Lower lobe of right lung (tissue), 2 donors: ENCODE data around the gene ACLY. TPM values are rescaled to one million over a fixed set of nuclear protein-coding genes. Genes with fewer than 3 reads are reported as not detected.
A peak's percentile ranks its signal among the peaks of the same experiment; 100 is the strongest.

Experiments used
- ATAC-seq, 2 donors: fragments of 200-7000 bp; cut with Tn5 transposase; one replicate each; pipeline ENCODE4 v1.9.1; 2020 to 2022; ENCODE audit warnings: mild to moderate bottlenecking in 2 of 2, moderate library complexity in 2 of 2
- DNase-seq: peaks from one replicate; pipeline ENCODE4 v3.0.0-alpha.2; 2020
- H3K27ac ChIP-seq: fragments of 200-600 bp; one replicate; pipeline ENCODE4 v1.8.0; 2022
- H3K27me3 ChIP-seq: fragments of 200-600 bp; one replicate; pipeline ENCODE4 v1.8.0; 2022; ENCODE audit warnings: low read depth
- H3K36me3 ChIP-seq: fragments of 200-600 bp; one replicate; pipeline ENCODE4 v1.8.0; 2022; ENCODE audit warnings: mild to moderate bottlenecking
- H3K4me1 ChIP-seq: fragments of 200-600 bp; one replicate; pipeline ENCODE4 v1.8.0; 2022
- H3K4me3 ChIP-seq: fragments of 200-600 bp; one replicate; pipeline ENCODE4 v1.8.0; 2022; ENCODE audit warnings: mild to moderate bottlenecking
- H3K9me3 ChIP-seq: fragments of 200-600 bp; one replicate; pipeline ENCODE4 v1.8.0; 2022
- intact Hi-C: fragments of 100-400 bp; cut with DNase I; formaldehyde crosslinking; loops from one replicate; pipeline ENCODE4 v1.11.0; 2022
- total RNA-seq: library from RNA; stranded (reverse); fragmentation: NEBNext Ultra II Directional; extraction: Animal tissue kit (Norgen Biotek cat#: 25700); gene quantifications from one replicate; pipeline ENCODE4 v1.2.1, GENCODE V29; 2021
- TF ChIP-seq, protein P1 (sequence below): fragments of 200-600 bp; IDR thresholded peaks from one replicate; pipeline ENCODE4 v1.8.0; 2022; ENCODE audit warnings: antibody characterized with exemption, mild to moderate bottlenecking
- donor health status: DM: no; HTN: yes; CAD: no; lungs with severe emphysema.

The ACLY gene
- total RNA-seq, 1 donor from 2014 or later: 105 TPM

DNA sequence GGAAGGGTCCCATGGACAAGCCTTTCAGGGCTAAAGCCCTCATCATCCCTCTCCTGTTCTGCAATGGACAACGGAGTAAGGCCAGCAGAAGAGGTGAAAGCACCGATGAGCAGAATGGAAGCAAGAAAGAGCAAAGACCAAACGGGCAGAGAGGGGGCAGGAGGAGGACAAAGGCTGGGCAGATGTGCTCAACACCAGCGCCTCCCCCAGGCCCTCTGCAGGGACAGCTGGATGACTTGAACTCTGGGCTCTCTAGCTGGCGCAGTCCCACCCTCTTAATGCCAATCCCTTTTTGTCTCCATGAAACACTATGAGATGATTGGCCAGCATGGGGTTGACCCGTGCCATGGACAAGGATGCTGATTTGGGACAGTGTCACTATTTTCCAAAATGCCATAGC lies 22.0 kb downstream of the ACLY start:
- ATAC-seq (no peak), DNase-seq (no peak)
- Histone ChIP-seq H3K4me1 (no peaks in the 10 kb centered on the region), H3K9me3 (no peaks in the 10 kb centered on the region), H3K36me3 (peaks cover 97% of the 10 kb centered on the region), H3K27ac (no peak overlapping the region), H3K27me3 (no peaks in the 10 kb centered on the region), H3K4me3 (no peak overlapping the region)
- intact Hi-C loops: no loop called here
- TF ChIP-seq, protein P1, sequence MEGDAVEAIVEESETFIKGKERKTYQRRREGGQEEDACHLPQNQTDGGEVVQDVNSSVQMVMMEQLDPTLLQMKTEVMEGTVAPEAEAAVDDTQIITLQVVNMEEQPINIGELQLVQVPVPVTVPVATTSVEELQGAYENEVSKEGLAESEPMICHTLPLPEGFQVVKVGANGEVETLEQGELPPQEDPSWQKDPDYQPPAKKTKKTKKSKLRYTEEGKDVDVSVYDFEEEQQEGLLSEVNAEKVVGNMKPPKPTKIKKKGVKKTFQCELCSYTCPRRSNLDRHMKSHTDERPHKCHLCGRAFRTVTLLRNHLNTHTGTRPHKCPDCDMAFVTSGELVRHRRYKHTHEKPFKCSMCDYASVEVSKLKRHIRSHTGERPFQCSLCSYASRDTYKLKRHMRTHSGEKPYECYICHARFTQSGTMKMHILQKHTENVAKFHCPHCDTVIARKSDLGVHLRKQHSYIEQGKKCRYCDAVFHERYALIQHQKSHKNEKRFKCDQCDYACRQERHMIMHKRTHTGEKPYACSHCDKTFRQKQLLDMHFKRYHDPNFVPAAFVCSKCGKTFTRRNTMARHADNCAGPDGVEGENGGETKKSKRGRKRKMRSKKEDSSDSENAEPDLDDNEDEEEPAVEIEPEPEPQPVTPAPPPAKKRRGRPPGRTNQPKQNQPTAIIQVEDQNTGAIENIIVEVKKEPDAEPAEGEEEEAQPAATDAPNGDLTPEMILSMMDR: no peak

DNA sequence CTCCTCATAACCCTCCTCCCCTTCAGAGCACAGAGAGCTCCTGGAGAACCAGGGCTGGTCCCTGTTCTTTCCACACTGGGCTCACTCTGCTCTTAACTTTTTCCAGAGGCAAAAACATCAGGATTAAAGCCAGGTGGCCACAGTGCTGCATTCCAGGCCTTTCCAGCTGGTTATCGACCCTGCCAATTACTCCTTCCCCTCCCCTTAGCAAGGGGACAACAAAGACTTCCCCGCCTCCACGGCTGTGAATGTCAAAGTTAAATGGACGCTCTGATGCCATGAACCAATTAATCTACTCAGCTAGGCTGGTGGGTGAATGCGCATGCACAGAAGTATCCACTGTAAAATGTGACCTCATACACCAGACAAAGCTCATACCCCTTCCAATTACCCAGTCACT lies 23.1 kb downstream of the ACLY start:
- peaks cover 97% of the 10 kb centered on the region for H3K36me3 ChIP-seq

DNA sequence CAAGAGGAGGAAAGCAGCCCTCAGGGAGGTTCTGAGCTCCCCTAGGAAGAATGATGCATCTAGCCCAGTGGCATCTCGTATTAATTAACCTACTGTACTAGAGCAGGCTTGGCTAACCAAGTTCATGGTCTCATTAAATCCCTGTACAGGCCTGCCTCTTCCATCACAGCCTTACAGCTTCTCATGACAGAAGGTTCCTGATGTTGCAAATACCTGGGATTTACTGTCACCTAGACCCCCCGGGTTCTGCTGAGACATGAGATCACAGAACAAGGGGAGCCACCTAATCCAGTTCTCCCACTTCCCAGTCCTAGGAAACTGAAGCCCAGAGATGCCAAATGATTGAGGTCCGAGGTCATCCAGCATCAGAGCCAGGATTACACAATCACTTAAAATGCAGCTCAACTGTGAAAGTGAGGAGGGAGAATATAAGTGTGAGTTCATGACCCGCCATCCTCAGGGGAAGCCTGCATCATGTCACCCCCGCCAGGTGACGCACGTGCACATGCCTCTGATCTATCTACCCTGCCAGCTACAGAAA lies 23.9 kb downstream of the ACLY start:
- Histone ChIP-seq H3K9me3 (no peaks in the 10 kb centered on the region), H3K4me3 (no peak overlapping the region), H3K4me1 (no peaks in the 10 kb centered on the region), H3K36me3 (peaks cover 97% of the 10 kb centered on the region), H3K27ac (no peak overlapping the region), H3K27me3 (no peaks in the 10 kb centered on the region)
- DNase-seq (no peak), ATAC-seq (peak; percentile 24 to 40)
- TF ChIP-seq, protein P1: no peak
- intact Hi-C loops: no loop called here

More for the DNA sequence above, 23.1 kb downstream of the ACLY start:
- Histone ChIP-seq H3K9me3 (no peaks in the 10 kb centered on the region), H3K27me3 (no peaks in the 10 kb centered on the region), H3K27ac (no peak overlapping the region), H3K4me1 (no peaks in the 10 kb centered on the region), H3K4me3 (no peak overlapping the region)
- intact Hi-C loops: no loop called here
- ATAC-seq (peak; percentile 13 to 43), DNase-seq (no peak)
- TF ChIP-seq, protein P1: no peak

DNA sequence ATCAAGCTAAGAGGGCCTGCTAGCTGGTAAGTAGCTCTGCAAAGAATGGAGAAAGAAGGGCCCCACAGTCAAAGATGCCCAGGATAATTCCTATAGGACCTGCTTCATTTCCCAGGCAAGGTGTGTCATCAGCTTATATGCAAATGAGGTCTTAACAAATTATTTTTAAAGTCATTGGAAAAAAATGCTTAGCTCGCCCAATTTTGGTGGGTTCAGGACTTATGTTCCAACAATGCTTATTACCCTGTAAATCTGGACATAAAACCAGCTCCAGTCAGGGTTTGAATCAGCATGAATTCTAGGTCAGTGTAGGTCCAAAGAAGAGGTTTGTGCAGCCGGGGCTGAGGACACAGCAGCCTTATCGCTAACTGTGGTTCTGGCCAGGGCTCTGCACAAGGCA lies 25.4 kb downstream of the ACLY start:
- H3K27me3 ChIP-seq: no peaks in the 10 kb centered on the region
- DNase-seq (no peak), ATAC-seq (no peak)
- no peak overlapping the region for H3K27ac ChIP-seq
- TF ChIP-seq, protein P1: no peak
- intact Hi-C loops: no loop called here
- no peaks in the 10 kb centered on the region for H3K4me1 ChIP-seq
- H3K4me3 ChIP-seq: no peak overlapping the region
- H3K9me3 ChIP-seq: no peaks in the 10 kb centered on the region
- peaks cover 96% of the 10 kb centered on the region for H3K36me3 ChIP-seq

DNA sequence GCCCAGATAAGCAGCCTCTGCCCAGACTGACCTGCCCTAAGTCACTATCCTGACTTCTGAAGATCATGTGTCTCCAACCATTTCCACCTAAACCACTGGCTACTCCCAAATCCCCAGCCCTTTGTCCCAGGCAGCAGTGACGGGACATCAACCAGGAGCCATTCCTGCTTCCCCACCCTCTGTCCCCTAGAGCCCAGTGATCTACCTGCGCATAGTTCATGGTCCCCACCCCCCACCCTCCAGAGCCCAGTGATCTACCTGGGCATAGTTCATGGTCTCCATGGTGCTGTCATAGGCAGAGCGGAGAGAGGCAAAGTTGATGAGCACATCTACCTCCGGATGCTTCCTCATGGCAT lies 26.8 kb downstream of the ACLY start:
- Histone ChIP-seq H3K9me3 (no peaks in the 10 kb centered on the region), H3K4me1 (no peaks in the 10 kb centered on the region), H3K36me3 (peaks cover 96% of the 10 kb centered on the region), H3K27me3 (no peaks in the 10 kb centered on the region), H3K27ac (no peak overlapping the region), H3K4me3 (no peak overlapping the region)
- ATAC-seq (no peak), DNase-seq (no peak)
- TF ChIP-seq, protein P1: no peak
- intact Hi-C loops: no loop called here
